Activated CD8-positive, alpha-beta T cell treated with anti-CD3 and anti-CD28 coated beads for 36 hours (primary cell): ENCODE measurements around the gene ZNF550. TPM values are rescaled to one million over a fixed set of nuclear protein-coding genes. Genes with fewer than 3 reads are reported as not detected.

Source experiments
- ATAC-seq: fragments of 200-7000 bp; cut with Tn5 transposase; one replicate; pipeline ENCODE4 v1.10.0; 2021; ENCODE audit warnings: mild to moderate bottlenecking, moderate library complexity
- CTCF ChIA-PET: fragments of 350-600 bp; sonication (Branson Sonifier 250); formaldehyde crosslinking; loops from one replicate; lab custom pipeline; 2021; ENCODE audit warnings: antibody characterized with exemption; lab: Charles Lee
- POLR2A ChIA-PET: fragments of 350-600 bp; sonication (Branson Sonifier 250); formaldehyde crosslinking; loops from one replicate; lab custom pipeline; 2021; ENCODE audit warnings: antibody characterized with exemption; lab: Charles Lee
- DNase-seq: peaks from one replicate; pipeline ENCODE4 v3.0.0-alpha.2; 2020
- H3K27ac Mint-ChIP-seq: one replicate; pipeline ENCODE4 v1.8.0; 2021; ENCODE audit warnings: mild to moderate bottlenecking, mixed read lengths
- H3K27me3 Mint-ChIP-seq: one replicate; pipeline ENCODE4 v1.8.0; 2021; ENCODE audit warnings: mixed read lengths
- H3K36me3 Mint-ChIP-seq: one replicate; pipeline ENCODE4 v1.8.0; 2021; ENCODE audit warnings: low read depth, mixed read lengths
- H3K4me1 Mint-ChIP-seq: one replicate; pipeline ENCODE4 v1.8.0; 2021; ENCODE audit warnings: low read depth, mixed read lengths
- H3K4me3 Mint-ChIP-seq: one replicate; pipeline ENCODE4 v1.8.0; 2021; ENCODE audit warnings: mild to moderate bottlenecking, moderate library complexity, mixed read lengths
- H3K9me3 Mint-ChIP-seq: one replicate; pipeline ENCODE4 v1.8.0; 2021; ENCODE audit warnings: mixed read lengths
- CTCF ChIP-seq: fragments of 200-600 bp; IDR thresholded peaks from one replicate; pipeline ENCODE4 v1.8.0; 2022; ENCODE audit warnings: antibody characterized with exemption, mild to moderate bottlenecking
- intact Hi-C: fragments of 100-400 bp; cut with micrococcal nuclease; formaldehyde crosslinking; loops from one replicate; pipeline ENCODE4 v1.10.0; 2022
- total RNA-seq, 2 experiments: library from RNA; stranded (reverse); gene quantifications; one replicate each; pipeline ENCODE4 v1.2.3, GENCODE V29; 2021

The ZNF550 gene
- total RNA-seq, 2 experiments from 2014 or later, result 10.3 to 13.5 TPM

- Mint-ChIP-seq H3K4me3 (no peak overlapping the region), H3K27ac (no peak overlapping the region), H3K27me3 (no peaks in the 10 kb centered on the region), H3K4me1 (peaks cover 14% of the 10 kb centered on the region), H3K36me3 (peaks cover 77% of the 10 kb centered on the region), H3K9me3 (peaks cover 75% of the 10 kb centered on the region)
- no peak for TF ChIP-seq CTCF
- DNase-seq (no peak), ATAC-seq (no peak)
- ChIA-PET CTCF (no interaction called here), POLR2A (no interaction called here)
- intact Hi-C loops, result no loop called here
Observed at GRCh38 chr19:57576661-57577060, 17.0 kb upstream of the ZNF550 start.

- Mint-ChIP-seq H3K4me1 (peaks cover 5% of the 10 kb centered on the region), H3K27me3 (no peaks in the 10 kb centered on the region), H3K9me3 (peaks cover 85% of the 10 kb centered on the region), H3K36me3 (peaks cover 70% of the 10 kb centered on the region), H3K27ac (no peak overlapping the region), H3K4me3 (no peak overlapping the region)
- intact Hi-C loops, result no loop called here
- ChIA-PET POLR2A (no interaction called here), CTCF (no interaction called here)
- TF ChIP-seq CTCF, result no peak
- ATAC-seq, result no peak
- DNase-seq, result no peak
Observed at GRCh38 chr19:57572415-57572947, 12.8 kb upstream of the ZNF550 start.

- no peak overlapping the region for H3K27ac Mint-ChIP-seq
- H3K4me3 Mint-ChIP-seq, result no peak overlapping the region
- intact Hi-C loops, result no loop called here
- peaks cover 86% of the 10 kb centered on the region for H3K9me3 Mint-ChIP-seq
- H3K36me3 Mint-ChIP-seq, result peaks cover 56% of the 10 kb centered on the region
- ChIA-PET CTCF (no interaction called here), POLR2A (no interaction called here)
- ATAC-seq (no peak), DNase-seq (no peak)
- H3K4me1 Mint-ChIP-seq, result no peaks in the 10 kb centered on the region
- no peak for TF ChIP-seq CTCF
- H3K27me3 Mint-ChIP-seq, result no peaks in the 10 kb centered on the region
Observed at GRCh38 chr19:57570707-57571106, 11.0 kb upstream of the ZNF550 start.

- Mint-ChIP-seq H3K36me3 (peaks cover 33% of the 10 kb centered on the region), H3K27ac (no peak overlapping the region), H3K4me3 (no peak overlapping the region), H3K9me3 (peaks cover 69% of the 10 kb centered on the region), H3K4me1 (no peaks in the 10 kb centered on the region), H3K27me3 (no peaks in the 10 kb centered on the region)
- CTCF ChIA-PET, result no interaction called here
- intact Hi-C loops, result no loop called here
- POLR2A ChIA-PET, result interaction anchor here (0.6 kb wide), 1 partner anchor 86 kb away, joined by 3 read pairs; no protein-coding TSS in a partner anchor
- TF ChIP-seq CTCF, result no peak
- DNase-seq, result peak; percentile 23
- ATAC-seq, result no peak
Observed at GRCh38 chr19:57566396-57567265, 7.0 kb upstream of the ZNF550 start.

- H3K9me3 Mint-ChIP-seq, result peaks cover 64% of the 10 kb centered on the region
- peaks cover 30% of the 10 kb centered on the region for H3K36me3 Mint-ChIP-seq
- TF ChIP-seq CTCF, result no peak
- H3K27ac Mint-ChIP-seq, result no peak overlapping the region
- ChIA-PET CTCF (no interaction called here), POLR2A (no interaction called here)
- no peak for ATAC-seq
- intact Hi-C loops, result no loop called here
- DNase-seq, result no peak
- no peaks in the 10 kb centered on the region for H3K27me3 Mint-ChIP-seq
- no peak overlapping the region for H3K4me3 Mint-ChIP-seq
- peaks cover 13% of the 10 kb centered on the region for H3K4me1 Mint-ChIP-seq
Observed at GRCh38 chr19:57563547-57563946, 3.9 kb upstream of the ZNF550 start.
